ENCODE results near the gene TRAFD1.

GRCh38 chr12:112149596-112149995 is 24.2 kb downstream of the TRAFD1 start:
- TF ChIP-seq CTCF (IDR thresholded peaks at IDR 0.05) (no peak), POLR2A (IDR thresholded peaks at IDR 0.05) (no peak), EP300 (IDR thresholded peaks at IDR 0.05) (no peak)

All from suprapubic skin (tissue), 3 donors.